Choroid plexus epithelial cell (primary cell): Measurements from ENCODE around the gene NR2F2.

Experiments
- DNase-seq: peaks from one replicate; pipeline ENCODE4 v3.0.0-alpha.2; 2010; ENCODE audit warnings: low read depth
- H3K4me3 ChIP-seq: 2 replicates; pipeline ENCODE4 v1.5.1; 2011; ENCODE audit warnings: low read depth, mild to moderate bottlenecking, control low read depth, low read length, moderate library complexity
- TF ChIP-seq, protein P1 (sequence below): conservative IDR thresholded peaks from 2 replicates; pipeline ENCODE4 v1.5.1; 2011; ENCODE audit warnings: low read depth, mild to moderate bottlenecking, control low read depth, inconsistent platforms, low read length, moderate library complexity

NR2F2 gene

GRCh38 chr15:96330450-96331143, at the start of gene NR2F2:
Gene NR2F2, plus strand, starts transcription at chr15:96330700. Its CDS starts 1,406 bp downstream, at chr15:96332106.
- peak; percentile 100 for DNase-seq
- H3K4me3 ChIP-seq: peak within 1 kb of the TSS; percentile 94
- TF ChIP-seq, protein P1, sequence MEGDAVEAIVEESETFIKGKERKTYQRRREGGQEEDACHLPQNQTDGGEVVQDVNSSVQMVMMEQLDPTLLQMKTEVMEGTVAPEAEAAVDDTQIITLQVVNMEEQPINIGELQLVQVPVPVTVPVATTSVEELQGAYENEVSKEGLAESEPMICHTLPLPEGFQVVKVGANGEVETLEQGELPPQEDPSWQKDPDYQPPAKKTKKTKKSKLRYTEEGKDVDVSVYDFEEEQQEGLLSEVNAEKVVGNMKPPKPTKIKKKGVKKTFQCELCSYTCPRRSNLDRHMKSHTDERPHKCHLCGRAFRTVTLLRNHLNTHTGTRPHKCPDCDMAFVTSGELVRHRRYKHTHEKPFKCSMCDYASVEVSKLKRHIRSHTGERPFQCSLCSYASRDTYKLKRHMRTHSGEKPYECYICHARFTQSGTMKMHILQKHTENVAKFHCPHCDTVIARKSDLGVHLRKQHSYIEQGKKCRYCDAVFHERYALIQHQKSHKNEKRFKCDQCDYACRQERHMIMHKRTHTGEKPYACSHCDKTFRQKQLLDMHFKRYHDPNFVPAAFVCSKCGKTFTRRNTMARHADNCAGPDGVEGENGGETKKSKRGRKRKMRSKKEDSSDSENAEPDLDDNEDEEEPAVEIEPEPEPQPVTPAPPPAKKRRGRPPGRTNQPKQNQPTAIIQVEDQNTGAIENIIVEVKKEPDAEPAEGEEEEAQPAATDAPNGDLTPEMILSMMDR: no peak

GRCh38 chr15:96285305-96285704, 45.2 kb upstream of the NR2F2 start:
- TF ChIP-seq, protein P1: peak; percentile 3
- peak; percentile 100 for DNase-seq
- no peak overlapping the region for H3K4me3 ChIP-seq

DNA sequence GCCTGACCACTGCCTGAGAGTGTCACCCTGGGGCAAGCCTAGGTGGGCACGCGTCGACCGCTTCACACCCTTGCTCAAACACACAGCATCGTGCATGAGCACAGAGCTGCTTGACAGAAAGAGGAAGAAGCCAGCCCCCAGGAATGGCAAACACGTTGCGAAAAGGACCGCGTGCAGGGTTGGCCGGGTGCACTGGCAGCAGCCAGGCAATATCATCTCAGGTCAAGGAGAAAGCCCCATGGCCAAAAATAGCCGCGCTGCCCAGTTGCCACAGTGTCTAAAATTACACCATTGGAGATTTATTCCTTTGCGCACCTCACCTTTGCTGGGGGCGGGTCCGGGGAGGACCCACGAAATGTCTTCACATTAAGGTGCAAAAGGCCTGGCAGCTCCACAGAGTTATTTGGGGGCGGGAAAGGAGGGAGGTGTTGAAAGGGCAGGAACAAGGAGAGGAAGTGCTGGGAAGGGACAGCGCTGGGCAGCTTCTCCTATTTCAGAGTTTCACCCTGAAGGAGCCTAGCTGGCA, 44.7 kb upstream of the NR2F2 start:
- H3K4me3 ChIP-seq: no peak overlapping the region
- DNase-seq: peak; percentile 42
- TF ChIP-seq, protein P1: no peak

- TF ChIP-seq, protein P1: no peak
- H3K4me3 ChIP-seq: no peak overlapping the region
- DNase-seq: no peak
Measured at GRCh38 chr15:96290679-96291078, 39.8 kb upstream of the NR2F2 start.

DNA sequence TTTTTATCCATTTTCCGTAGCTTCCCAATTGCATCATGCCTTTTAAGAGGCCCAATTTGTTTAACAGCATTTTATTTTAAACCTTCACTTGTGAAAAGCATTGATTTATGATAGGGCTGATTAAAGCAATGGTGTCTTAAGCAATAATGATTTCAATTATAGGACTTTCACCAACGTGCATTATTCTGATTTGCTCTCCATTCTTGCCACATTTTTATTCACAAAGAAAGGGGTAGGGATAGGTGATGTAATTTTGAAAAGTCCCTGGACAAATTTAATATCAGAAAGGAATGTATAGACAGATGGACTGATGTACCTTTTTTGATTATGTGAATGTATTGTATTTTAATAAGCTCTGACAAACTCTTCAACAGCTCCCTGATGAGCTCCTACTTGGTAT, 37.9 kb upstream of the NR2F2 start:
- H3K4me3 ChIP-seq: no peak overlapping the region
- no peak for DNase-seq
- TF ChIP-seq, protein P1: no peak

- TF ChIP-seq, protein P1: no peak
- H3K4me3 ChIP-seq: no peak overlapping the region
- DNase-seq: no peak
Measured at GRCh38 chr15:96293441-96293840, 37.1 kb upstream of the NR2F2 start.

- TF ChIP-seq, protein P1: no peak
- DNase-seq: no peak
- H3K4me3 ChIP-seq: no peak overlapping the region
Measured at GRCh38 chr15:96294766-96295165, 35.7 kb upstream of the NR2F2 start.
